Neuron (in vitro differentiated cells): ENCODE measurements around the gene EXOC1.
"Not testable (repeated sequence)": the region's sequence is repeated elsewhere in the genome, so short reads cannot be mapped to it uniquely, and the experiment has no call there.

Experiments
- H2AFZ ChIP-seq: one replicate; pipeline ENCODE4 v1.6.1; 2013; ENCODE audit warnings: low read depth, mild to moderate bottlenecking, inconsistent platforms, low read length, moderate library complexity
- H3K27me3 ChIP-seq: one replicate; pipeline ENCODE4 v1.6.1; 2013; ENCODE audit warnings: low read length; ENCODE audit not compliant: insufficient read depth
- H3K36me3 ChIP-seq: one replicate; pipeline ENCODE4 v1.6.1; 2013; ENCODE audit warnings: low read length; ENCODE audit not compliant: insufficient read depth
- H3K4me1 ChIP-seq: one replicate; pipeline ENCODE4 v1.6.1; 2013; ENCODE audit warnings: low read length; ENCODE audit not compliant: insufficient read depth
- H3K4me3 ChIP-seq: 2 replicates; pipeline ENCODE4 v1.5.1; 2013; ENCODE audit warnings: mild to moderate bottlenecking, low read length, moderate library complexity
- H3K9me3 ChIP-seq: one replicate; pipeline ENCODE4 v1.6.1; 2013; ENCODE audit warnings: low read length

EXOC1 gene

GRCh38 chr4:55834086-55834795, 19.2 kb upstream of the EXOC1 start:
- Histone ChIP-seq H3K27me3 (no peaks in the 10 kb centered on the region), H3K36me3 (no peaks in the 10 kb centered on the region), H2AFZ (no peak overlapping the region), H3K4me1 (no peaks in the 10 kb centered on the region), H3K9me3 (no peaks in the 10 kb centered on the region), H3K4me3 (no peak overlapping the region)

GRCh38 chr4:55837903-55838302, 15.5 kb upstream of the EXOC1 start:
- peaks cover 2% of the 10 kb centered on the region for H3K4me1 ChIP-seq
- H3K4me3 ChIP-seq = no peak overlapping the region
- no peaks in the 10 kb centered on the region for H3K9me3 ChIP-seq
- H3K27me3 ChIP-seq = no peaks in the 10 kb centered on the region
- H2AFZ ChIP-seq = no peak overlapping the region
- H3K36me3 ChIP-seq = no peaks in the 10 kb centered on the region

- peaks cover 2% of the 10 kb centered on the region for H3K4me1 ChIP-seq
- no peaks in the 10 kb centered on the region for H3K27me3 ChIP-seq
- no peak overlapping the region for H3K4me3 ChIP-seq
- H3K36me3 ChIP-seq = no peaks in the 10 kb centered on the region
- no peak overlapping the region for H2AFZ ChIP-seq
- H3K9me3 ChIP-seq = no peaks in the 10 kb centered on the region
These were observed 15.1 kb upstream of the EXOC1 start for GRCh38 chr4:55838356-55838755.

GRCh38 chr4:55838952-55839351, 14.5 kb upstream of the EXOC1 start:
- Histone ChIP-seq H3K36me3 (no peaks in the 10 kb centered on the region), H3K27me3 (no peaks in the 10 kb centered on the region), H2AFZ (no peak overlapping the region)

GRCh38 chr4:55840956-55841355, 12.5 kb upstream of the EXOC1 start:
- H3K4me1 ChIP-seq = peaks cover 2% of the 10 kb centered on the region
- H3K27me3 ChIP-seq = no peaks in the 10 kb centered on the region
- H3K36me3 ChIP-seq = no peaks in the 10 kb centered on the region
- no peak overlapping the region for H2AFZ ChIP-seq
- no peak overlapping the region for H3K4me3 ChIP-seq
- no peaks in the 10 kb centered on the region for H3K9me3 ChIP-seq

More at GRCh38 chr4:55838952-55839351, 14.5 kb upstream of the EXOC1 start:
- Histone ChIP-seq H3K9me3 (no peaks in the 10 kb centered on the region), H3K4me3 (no peak overlapping the region), H3K4me1 (peaks cover 2% of the 10 kb centered on the region)

- H3K4me1 ChIP-seq, H3K36me3 ChIP-seq, H3K27me3 ChIP-seq, H3K9me3 ChIP-seq, H3K4me3 ChIP-seq: not testable (repeated sequence)
- peak overlapping the region; percentile 26 for H2AFZ ChIP-seq
These were observed 11.8 kb upstream of the EXOC1 start for GRCh38 chr4:55841373-55842239.

GRCh38 chr4:55842312-55842711, 11.1 kb upstream of the EXOC1 start:
- not testable (repeated sequence) for H2AFZ ChIP-seq, H3K36me3 ChIP-seq, H3K27me3 ChIP-seq, H3K4me3 ChIP-seq, H3K9me3 ChIP-seq, H3K4me1 ChIP-seq

GRCh38 chr4:55849724-55850123, 3.7 kb upstream of the EXOC1 start:
- H3K36me3 ChIP-seq = no peaks in the 10 kb centered on the region
- peaks cover 10% of the 10 kb centered on the region for H3K4me1 ChIP-seq
- peaks cover 3% of the 10 kb centered on the region for H3K27me3 ChIP-seq
- H2AFZ ChIP-seq = no peak overlapping the region
- no peaks in the 10 kb centered on the region for H3K9me3 ChIP-seq
- no peak overlapping the region for H3K4me3 ChIP-seq

- Histone ChIP-seq H3K36me3 (no peaks in the 10 kb centered on the region), H2AFZ (no peak overlapping the region), H3K27me3 (peaks cover 3% of the 10 kb centered on the region), H3K9me3 (no peaks in the 10 kb centered on the region), H3K4me1 (peaks cover 20% of the 10 kb centered on the region), H3K4me3 (no peak overlapping the region)
These were observed 1.6 kb upstream of the EXOC1 start for GRCh38 chr4:55851885-55852284.

GRCh38 chr4:55854129-55854528, 681 bp downstream of the EXOC1 start:
- peaks cover 3% of the 10 kb centered on the region for H3K27me3 ChIP-seq
- H2AFZ ChIP-seq = peak overlapping the region; percentile 19
- peaks cover 20% of the 10 kb centered on the region for H3K4me1 ChIP-seq
- peak overlapping the region; percentile 78 for H3K4me3 ChIP-seq
- peaks cover 3% of the 10 kb centered on the region for H3K36me3 ChIP-seq
- no peaks in the 10 kb centered on the region for H3K9me3 ChIP-seq

- no peak overlapping the region for H3K4me3 ChIP-seq
These were observed 4.1 kb downstream of the EXOC1 start for GRCh38 chr4:55857586-55857985.

GRCh38 chr4:55859711-55860110, 6.3 kb downstream of the EXOC1 start:
- Histone ChIP-seq H2AFZ (no peak overlapping the region), H3K4me1 (peaks cover 11% of the 10 kb centered on the region), H3K4me3 (no peak overlapping the region), H3K9me3 (no peaks in the 10 kb centered on the region), H3K27me3 (no peaks in the 10 kb centered on the region), H3K36me3 (peaks cover 17% of the 10 kb centered on the region)

More at GRCh38 chr4:55857586-55857985, 4.1 kb downstream of the EXOC1 start:
- no peaks in the 10 kb centered on the region for H3K27me3 ChIP-seq
- no peak overlapping the region for H2AFZ ChIP-seq
- H3K36me3 ChIP-seq = peaks cover 10% of the 10 kb centered on the region
- H3K9me3 ChIP-seq = no peaks in the 10 kb centered on the region
- H3K4me1 ChIP-seq = peaks cover 20% of the 10 kb centered on the region

GRCh38 chr4:55864577-55865223, 11.3 kb downstream of the EXOC1 start:
- H3K4me3 ChIP-seq = no peak overlapping the region
- peaks cover 35% of the 10 kb centered on the region for H3K36me3 ChIP-seq
- no peaks in the 10 kb centered on the region for H3K9me3 ChIP-seq
- H2AFZ ChIP-seq = no peak overlapping the region
- no peaks in the 10 kb centered on the region for H3K27me3 ChIP-seq
- H3K4me1 ChIP-seq = no peaks in the 10 kb centered on the region
